Esophagus muscularis mucosa (tissue), 4 donors: ENCODE results near the gene OR5B2.

ENCODE experiments used
- EP300 ChIP-seq: sonication (generic); formaldehyde crosslinking; IDR thresholded peaks from one replicate; pipeline ENCODE4 v1.6.1; 2017; ENCODE audit warnings: antibody characterized with exemption
- POLR2AphosphoS5 ChIP-seq, 2 donors: sonication (generic); formaldehyde crosslinking; IDR thresholded peaks; one replicate each; pipeline ENCODE4 v1.6.1; 2017; ENCODE audit warnings: antibody characterized with exemption in 2 of 2
- TF ChIP-seq, protein P1 (sequence below), 3 experiments: fragments of 200-600 bp in 2 of 3; fragments of 450-650 bp in 1 of 3; sonication (generic) in 2 of 3; IDR thresholded peaks; one replicate each; pipeline ENCODE4 v1.5.1; 2017 to 2019; ENCODE audit warnings: antibody characterized with exemption in 3 of 3, mild to moderate bottlenecking in 2 of 3, moderate library complexity in 1 of 3

DNA sequence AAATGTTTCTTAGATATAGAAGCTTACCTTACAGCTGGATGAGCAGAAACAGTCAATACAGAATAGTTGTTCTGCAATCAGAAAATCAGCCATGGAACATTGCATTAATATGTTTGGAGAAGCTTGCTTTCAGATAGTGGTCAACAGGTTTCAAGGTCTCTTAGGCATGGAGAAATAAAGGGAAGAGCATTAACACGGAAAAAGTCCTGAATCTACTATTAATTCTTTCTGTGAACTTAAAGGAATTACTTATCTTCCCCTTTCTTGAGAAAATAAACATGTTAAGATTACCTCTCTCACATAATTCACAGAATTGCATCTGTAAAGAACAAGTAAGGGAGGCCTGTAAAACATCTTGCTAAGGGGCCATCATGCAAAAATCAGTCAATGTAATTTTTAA, 21.1 kb downstream of the OR5B2 start, which contains the start of gene OR5B3:
- TF ChIP-seq, protein P1, sequence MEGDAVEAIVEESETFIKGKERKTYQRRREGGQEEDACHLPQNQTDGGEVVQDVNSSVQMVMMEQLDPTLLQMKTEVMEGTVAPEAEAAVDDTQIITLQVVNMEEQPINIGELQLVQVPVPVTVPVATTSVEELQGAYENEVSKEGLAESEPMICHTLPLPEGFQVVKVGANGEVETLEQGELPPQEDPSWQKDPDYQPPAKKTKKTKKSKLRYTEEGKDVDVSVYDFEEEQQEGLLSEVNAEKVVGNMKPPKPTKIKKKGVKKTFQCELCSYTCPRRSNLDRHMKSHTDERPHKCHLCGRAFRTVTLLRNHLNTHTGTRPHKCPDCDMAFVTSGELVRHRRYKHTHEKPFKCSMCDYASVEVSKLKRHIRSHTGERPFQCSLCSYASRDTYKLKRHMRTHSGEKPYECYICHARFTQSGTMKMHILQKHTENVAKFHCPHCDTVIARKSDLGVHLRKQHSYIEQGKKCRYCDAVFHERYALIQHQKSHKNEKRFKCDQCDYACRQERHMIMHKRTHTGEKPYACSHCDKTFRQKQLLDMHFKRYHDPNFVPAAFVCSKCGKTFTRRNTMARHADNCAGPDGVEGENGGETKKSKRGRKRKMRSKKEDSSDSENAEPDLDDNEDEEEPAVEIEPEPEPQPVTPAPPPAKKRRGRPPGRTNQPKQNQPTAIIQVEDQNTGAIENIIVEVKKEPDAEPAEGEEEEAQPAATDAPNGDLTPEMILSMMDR (IDR thresholded peaks at IDR 0.05), result no peak
- TF ChIP-seq EP300, result no peak
- no peak for TF ChIP-seq POLR2AphosphoS5 (IDR thresholded peaks at IDR 0.05)
